LNCAP (cell line): ENCODE measurements around the gene TRIM45.

ENCODE experiments used
- TF ChIP-seq, protein P1 (sequence below): fragments of 450-650 bp; IDR thresholded peaks from 2 replicates; pipeline ENCODE4 v1.5.1; 2017; ENCODE audit warnings: mild to moderate bottlenecking

Gene TRIM45

DNA sequence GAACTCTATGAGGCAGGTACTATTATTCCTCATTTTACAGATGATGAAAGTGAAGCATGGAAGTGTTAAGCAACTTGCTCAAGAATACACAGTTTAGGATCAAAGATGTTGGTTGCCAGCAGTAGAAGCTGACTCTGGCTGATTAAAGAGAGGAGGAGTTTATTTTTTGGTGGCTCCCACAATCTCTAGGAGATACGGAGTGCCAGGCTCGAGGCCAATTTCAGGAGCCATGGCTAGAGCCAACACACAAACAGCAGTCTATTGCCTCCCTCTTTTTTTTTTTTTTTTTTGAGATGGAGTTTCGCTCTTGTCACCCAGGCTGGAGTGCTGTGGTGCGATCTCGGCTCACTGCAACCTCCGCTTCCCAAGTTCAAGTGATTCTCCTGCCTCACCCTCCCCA is 41.8 kb downstream of the TRIM45 start:
- TF ChIP-seq, protein P1, sequence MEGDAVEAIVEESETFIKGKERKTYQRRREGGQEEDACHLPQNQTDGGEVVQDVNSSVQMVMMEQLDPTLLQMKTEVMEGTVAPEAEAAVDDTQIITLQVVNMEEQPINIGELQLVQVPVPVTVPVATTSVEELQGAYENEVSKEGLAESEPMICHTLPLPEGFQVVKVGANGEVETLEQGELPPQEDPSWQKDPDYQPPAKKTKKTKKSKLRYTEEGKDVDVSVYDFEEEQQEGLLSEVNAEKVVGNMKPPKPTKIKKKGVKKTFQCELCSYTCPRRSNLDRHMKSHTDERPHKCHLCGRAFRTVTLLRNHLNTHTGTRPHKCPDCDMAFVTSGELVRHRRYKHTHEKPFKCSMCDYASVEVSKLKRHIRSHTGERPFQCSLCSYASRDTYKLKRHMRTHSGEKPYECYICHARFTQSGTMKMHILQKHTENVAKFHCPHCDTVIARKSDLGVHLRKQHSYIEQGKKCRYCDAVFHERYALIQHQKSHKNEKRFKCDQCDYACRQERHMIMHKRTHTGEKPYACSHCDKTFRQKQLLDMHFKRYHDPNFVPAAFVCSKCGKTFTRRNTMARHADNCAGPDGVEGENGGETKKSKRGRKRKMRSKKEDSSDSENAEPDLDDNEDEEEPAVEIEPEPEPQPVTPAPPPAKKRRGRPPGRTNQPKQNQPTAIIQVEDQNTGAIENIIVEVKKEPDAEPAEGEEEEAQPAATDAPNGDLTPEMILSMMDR: no peak

DNA sequence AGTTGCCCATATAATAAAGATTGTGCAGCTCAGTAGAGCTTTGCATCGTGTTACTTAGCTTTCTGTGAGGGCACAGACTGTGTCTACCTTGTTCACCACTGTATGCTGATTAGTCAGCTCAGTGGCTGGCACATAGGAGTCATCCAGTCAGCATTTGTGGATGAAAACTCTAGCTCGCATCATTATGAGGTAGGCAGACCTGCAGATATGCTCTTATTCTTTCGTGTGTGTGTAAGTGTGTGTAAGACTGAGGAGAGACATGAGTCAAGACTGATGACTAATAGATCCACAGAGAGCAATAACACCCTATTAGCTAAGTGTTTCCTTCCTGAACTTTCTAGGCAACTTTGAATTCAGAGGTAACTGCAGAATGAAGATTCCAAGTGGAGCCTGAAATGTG is 44.3 kb downstream of the TRIM45 start:
- TF ChIP-seq, protein P1: no peak

DNA sequence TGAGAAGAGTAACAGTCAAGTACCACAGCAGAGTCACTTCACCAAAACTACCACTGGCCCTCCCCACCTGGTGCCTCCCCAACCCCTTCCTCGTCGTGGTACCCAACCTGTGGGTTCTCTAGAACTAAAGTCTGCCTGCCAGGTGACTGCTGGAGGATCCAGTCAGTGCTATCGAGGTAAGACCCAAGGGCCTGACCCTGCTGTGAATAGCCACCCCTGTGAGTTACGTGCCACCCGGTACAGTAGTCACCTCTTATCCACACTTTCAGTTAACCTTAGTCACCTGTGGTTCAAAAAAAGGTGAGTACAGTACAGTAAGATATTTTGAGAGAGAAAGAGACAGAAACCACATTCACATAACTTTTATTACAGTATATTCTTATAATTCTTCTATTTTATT is 44.9 kb downstream of the TRIM45 start:
- TF ChIP-seq, protein P1: no peak

DNA sequence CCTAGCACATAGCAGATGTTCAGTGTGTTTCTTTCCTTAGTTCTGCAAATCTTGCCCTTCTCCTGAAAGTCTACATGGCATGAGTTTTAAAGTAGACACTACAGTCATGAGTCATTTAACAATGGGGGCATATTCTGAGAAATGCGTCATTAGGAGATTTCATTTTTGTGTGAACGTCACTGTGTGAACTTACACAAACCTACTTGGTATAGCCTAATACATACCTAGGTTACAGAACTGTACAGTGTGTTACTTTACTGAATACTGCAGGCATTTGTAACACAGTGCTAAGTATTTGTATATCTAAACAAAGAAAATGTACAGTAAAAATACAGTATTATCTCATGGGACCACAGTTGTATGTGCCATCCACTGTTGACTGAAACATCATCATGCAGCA is 51.4 kb downstream of the TRIM45 start:
- TF ChIP-seq, protein P1: no peak

DNA sequence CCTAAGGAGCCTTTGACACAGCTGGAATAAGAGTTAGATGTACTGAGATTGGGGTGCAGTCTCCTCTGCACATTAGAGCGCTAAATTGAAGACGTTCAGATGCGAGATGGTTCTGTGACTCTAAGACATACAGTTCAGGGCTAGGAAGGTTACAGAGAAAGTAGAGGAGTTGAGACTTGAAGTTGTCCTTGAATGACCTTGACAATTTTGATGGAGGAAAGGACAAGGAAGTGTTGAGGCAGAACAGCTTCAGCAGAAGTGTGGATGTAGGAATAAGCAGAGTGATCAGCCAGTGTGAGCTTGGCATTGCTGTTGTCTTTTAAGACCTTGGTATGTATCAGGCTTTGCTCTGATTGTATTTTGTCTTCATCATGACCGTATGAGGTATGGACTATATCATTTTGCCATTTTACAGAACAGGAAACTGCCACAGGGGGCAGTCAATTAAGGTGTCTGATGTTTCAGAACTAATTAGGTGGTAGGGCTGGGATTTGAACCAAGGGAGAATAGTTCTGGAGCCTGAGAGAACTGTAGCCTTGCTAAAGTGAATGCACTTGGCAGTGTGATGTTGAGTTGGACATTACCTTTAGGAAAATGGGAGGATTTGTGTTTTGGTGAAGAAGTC is 52.2 kb downstream of the TRIM45 start:
- TF ChIP-seq, protein P1: no peak

DNA sequence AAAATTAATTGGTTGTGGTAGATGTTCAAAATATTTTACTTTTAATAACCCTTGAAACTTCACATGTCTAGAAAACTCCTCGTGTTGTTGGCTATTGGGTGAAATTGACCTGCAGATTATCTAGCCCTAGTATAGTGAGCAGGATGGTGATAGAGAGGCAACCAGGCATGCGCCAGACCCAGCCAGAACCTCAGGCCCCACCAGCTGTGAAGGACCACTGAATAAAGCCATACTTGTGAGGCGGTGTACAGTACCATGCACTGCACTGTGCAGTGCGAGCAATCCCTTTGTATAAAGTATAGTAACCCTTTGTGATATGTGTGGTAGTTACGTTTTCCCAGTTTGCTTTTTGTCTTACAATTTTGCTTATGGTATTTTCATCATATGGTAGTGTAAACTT is 53.0 kb downstream of the TRIM45 start:
- TF ChIP-seq, protein P1: no peak

DNA sequence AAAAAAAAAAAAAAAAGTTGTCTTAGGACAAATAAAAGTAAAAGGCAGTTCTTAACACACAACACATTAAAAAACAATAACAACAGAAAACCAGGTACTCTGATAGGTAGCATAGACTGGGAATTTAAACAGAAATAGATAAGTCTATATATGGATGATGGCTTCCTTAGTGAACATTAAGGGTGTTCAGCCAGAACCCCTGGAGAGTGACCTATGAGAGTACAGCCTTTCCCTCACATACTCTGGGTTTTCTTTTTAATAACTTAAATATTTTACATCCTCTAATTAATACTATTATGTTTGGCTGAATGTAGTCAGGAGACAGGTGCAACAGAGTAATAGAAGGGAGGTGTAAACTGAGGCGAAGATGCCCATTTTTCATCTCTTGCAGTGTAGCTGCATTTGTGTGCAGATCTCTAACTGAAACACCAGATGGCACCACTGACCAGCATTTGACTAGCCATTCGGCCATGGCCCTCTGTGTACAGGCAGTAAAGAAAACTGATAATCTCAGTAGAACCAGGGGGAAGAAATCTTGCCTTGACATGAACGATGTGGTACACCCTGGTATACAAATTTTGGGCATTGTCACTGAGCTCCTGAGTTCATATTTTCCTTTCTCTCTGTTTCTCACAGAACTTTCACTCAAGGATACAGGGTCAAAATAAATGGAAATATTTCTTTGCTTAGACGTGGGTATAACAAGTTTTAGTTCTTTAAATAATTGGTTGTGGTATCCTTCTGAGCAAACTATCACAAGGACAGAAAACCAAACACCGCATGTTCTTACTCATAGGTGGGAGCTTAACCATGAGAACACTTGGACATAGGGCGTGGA is 53.8 kb downstream of the TRIM45 start:
- TF ChIP-seq, protein P1: peak; percentile 86
